ENCODE results near the gene HMCN2.

Gene HMCN2

DNA sequence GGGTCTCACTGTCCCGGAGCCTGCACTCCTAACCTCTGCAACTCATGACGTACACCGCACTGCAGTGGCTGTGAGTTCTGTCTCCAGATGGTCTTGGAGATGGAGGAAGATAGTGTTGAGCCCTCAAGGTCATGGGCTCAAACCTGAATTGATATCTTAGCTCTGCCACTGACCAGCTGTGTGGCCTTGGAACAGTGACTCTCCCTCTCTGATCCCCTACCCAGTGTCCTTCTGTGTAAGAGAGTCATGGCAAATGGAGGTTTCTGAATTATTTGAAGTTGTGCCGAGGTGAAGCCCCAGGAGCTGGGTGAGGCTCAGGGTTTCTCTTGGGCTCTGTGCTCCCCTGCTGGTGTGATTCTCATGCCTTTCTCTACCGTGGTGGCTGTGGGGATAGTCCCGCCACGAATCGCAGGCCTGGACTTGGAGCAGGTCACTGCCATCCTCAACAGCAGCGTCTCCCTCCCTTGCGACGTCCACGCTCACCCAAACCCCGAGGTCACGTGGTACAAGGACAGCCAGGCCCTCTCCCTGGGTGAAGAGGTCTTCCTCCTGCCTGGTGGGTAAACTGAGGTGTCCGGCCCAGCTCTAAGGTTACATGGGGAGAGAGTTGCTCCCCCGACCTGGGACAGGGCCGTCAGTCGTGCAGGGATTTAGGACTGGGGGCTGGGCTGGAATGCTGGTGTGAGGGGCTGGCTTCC lies 118.6 kb downstream of the HMCN2 start:
- Histone ChIP-seq H3K4me1 (no peaks in the 10 kb centered on the region), H3K4me3 (ENCODE audit: low read depth, low read length) (no peak overlapping the region), H3K4me2 (ENCODE audit: low read length) (no peak overlapping the region), H3K79me2 (no peaks in the 10 kb centered on the region), H3K9ac (no peak overlapping the region), H3K9me3 (ENCODE audit: control insufficient read depth, low read length) (no peaks in the 10 kb centered on the region), H2AFZ (no peak overlapping the region), H3K36me3 (ENCODE audit: control insufficient read depth, insufficient read depth, low read length) (no peaks in the 10 kb centered on the region), H3K27me3 (ENCODE audit: control insufficient read depth, insufficient read depth, low read length) (no peaks in the 10 kb centered on the region), H3K27ac (no peak overlapping the region)
- TF ChIP-seq, protein P1, sequence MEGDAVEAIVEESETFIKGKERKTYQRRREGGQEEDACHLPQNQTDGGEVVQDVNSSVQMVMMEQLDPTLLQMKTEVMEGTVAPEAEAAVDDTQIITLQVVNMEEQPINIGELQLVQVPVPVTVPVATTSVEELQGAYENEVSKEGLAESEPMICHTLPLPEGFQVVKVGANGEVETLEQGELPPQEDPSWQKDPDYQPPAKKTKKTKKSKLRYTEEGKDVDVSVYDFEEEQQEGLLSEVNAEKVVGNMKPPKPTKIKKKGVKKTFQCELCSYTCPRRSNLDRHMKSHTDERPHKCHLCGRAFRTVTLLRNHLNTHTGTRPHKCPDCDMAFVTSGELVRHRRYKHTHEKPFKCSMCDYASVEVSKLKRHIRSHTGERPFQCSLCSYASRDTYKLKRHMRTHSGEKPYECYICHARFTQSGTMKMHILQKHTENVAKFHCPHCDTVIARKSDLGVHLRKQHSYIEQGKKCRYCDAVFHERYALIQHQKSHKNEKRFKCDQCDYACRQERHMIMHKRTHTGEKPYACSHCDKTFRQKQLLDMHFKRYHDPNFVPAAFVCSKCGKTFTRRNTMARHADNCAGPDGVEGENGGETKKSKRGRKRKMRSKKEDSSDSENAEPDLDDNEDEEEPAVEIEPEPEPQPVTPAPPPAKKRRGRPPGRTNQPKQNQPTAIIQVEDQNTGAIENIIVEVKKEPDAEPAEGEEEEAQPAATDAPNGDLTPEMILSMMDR (IDR thresholded peaks at IDR 0.05), result no peak

DNA sequence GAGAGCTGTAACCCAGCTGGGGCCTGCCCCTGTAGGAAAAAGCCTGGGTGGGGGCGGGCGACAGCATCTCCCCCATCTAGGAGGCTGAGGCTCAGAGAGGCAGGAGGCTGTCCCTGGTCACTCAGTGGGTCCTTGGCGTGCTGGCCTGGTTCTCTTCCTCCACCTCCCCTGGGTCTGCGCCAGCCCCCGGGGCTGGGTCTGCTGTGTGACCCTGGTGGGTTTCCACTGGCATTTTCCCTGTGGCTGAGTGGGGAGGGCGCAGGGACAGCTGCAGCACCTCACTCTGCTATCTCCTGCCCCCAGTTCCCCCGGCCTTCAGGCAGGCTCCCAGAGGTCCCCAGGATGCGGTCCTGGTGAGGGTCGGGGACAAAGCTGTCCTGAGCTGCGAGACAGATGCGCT lies 119.7 kb downstream of the HMCN2 start:
- Histone ChIP-seq H3K36me3 (ENCODE audit: control insufficient read depth, insufficient read depth, low read length) (no peaks in the 10 kb centered on the region), H3K9ac (no peak overlapping the region), H3K9me3 (ENCODE audit: control insufficient read depth, low read length) (no peaks in the 10 kb centered on the region)

GRCh38 chr9:130387398-130387797 lies 121.8 kb downstream of the HMCN2 start:
- TF ChIP-seq, protein P1 (IDR thresholded peaks at IDR 0.05), result no peak
- Histone ChIP-seq H3K27me3 (ENCODE audit: control insufficient read depth, insufficient read depth, low read length) (no peaks in the 10 kb centered on the region), H3K79me2 (no peaks in the 10 kb centered on the region), H3K4me2 (ENCODE audit: low read length) (no peak overlapping the region), H3K36me3 (ENCODE audit: control insufficient read depth, insufficient read depth, low read length) (no peaks in the 10 kb centered on the region), H3K4me1 (no peaks in the 10 kb centered on the region), H3K9ac (no peak overlapping the region), H3K4me3 (ENCODE audit: low read depth, low read length) (no peak overlapping the region), H2AFZ (no peak overlapping the region), H3K27ac (no peak overlapping the region), H3K9me3 (ENCODE audit: control insufficient read depth, low read length) (no peaks in the 10 kb centered on the region)

More for the DNA sequence above, 119.7 kb downstream of the HMCN2 start:
- Histone ChIP-seq H2AFZ (no peak overlapping the region), H3K27ac (no peak overlapping the region), H3K4me2 (ENCODE audit: low read length) (no peak overlapping the region), H3K4me3 (ENCODE audit: low read depth, low read length) (no peak overlapping the region), H3K4me1 (no peaks in the 10 kb centered on the region), H3K79me2 (no peaks in the 10 kb centered on the region), H3K27me3 (ENCODE audit: control insufficient read depth, insufficient read depth, low read length) (no peaks in the 10 kb centered on the region)
- TF ChIP-seq, protein P1 (IDR thresholded peaks at IDR 0.05), result no peak

GRCh38 chr9:130387905-130388304 lies 122.3 kb downstream of the HMCN2 start:
- Histone ChIP-seq H3K4me2 (ENCODE audit: low read length) (no peak overlapping the region), H3K4me3 (ENCODE audit: low read depth, low read length) (no peak overlapping the region), H3K36me3 (ENCODE audit: control insufficient read depth, insufficient read depth, low read length) (no peaks in the 10 kb centered on the region), H3K9me3 (ENCODE audit: control insufficient read depth, low read length) (no peaks in the 10 kb centered on the region), H3K27ac (no peak overlapping the region), H3K79me2 (no peaks in the 10 kb centered on the region), H3K4me1 (no peaks in the 10 kb centered on the region), H2AFZ (no peak overlapping the region), H3K9ac (no peak overlapping the region), H3K27me3 (ENCODE audit: control insufficient read depth, insufficient read depth, low read length) (no peaks in the 10 kb centered on the region)
- TF ChIP-seq, protein P1 (IDR thresholded peaks at IDR 0.05), result no peak

GRCh38 chr9:130390390-130390789 lies 124.8 kb downstream of the HMCN2 start:
- no peak overlapping the region for H3K27ac ChIP-seq
- no peak overlapping the region for H3K4me3 ChIP-seq (ENCODE audit: low read depth, low read length)
- H3K9ac ChIP-seq, result no peak overlapping the region
- TF ChIP-seq, protein P1 (IDR thresholded peaks at IDR 0.05), result no peak
- no peak overlapping the region for H2AFZ ChIP-seq
- H3K4me2 ChIP-seq (ENCODE audit: low read length), result no peak overlapping the region
- no peaks in the 10 kb centered on the region for H3K27me3 ChIP-seq (ENCODE audit: control insufficient read depth, insufficient read depth, low read length)
- no peaks in the 10 kb centered on the region for H3K9me3 ChIP-seq (ENCODE audit: control insufficient read depth, low read length)
- H3K4me1 ChIP-seq, result no peaks in the 10 kb centered on the region
- no peaks in the 10 kb centered on the region for H3K79me2 ChIP-seq
- no peaks in the 10 kb centered on the region for H3K36me3 ChIP-seq (ENCODE audit: control insufficient read depth, insufficient read depth, low read length)

Measured in parathyroid adenoma (tissue), 2 donors.